GM12878 (cell line): ENCODE data around the gene PLB1. TPM values are rescaled to one million over a fixed set of nuclear protein-coding genes. Genes with fewer than 3 reads are reported as not detected.

Source experiments
- ATAC-seq: fragments of 200-7000 bp; cut with Tn5 transposase; 3 replicates; pipeline ENCODE4 v1.9.1; 2020; ENCODE audit warnings: mild to moderate bottlenecking, moderate library complexity
- BruUV-seq: library from RNA; stranded (reverse); fragments of 400-500 nt; replicated peaks from 2 replicates; lab custom pipeline; 2021; lab: Mats Ljungman, UMichigan
- CTCF ChIA-PET: fragments of 300-600 bp; sonication (Branson Sonifier 250); formaldehyde crosslinking; extraction: SDS; loops from one replicate; lab custom pipeline; 2021; ENCODE audit warnings: inconsistent platforms; lab: Yijun Ruan, JAX
- POLR2A ChIA-PET: fragments of 350-600 bp; formaldehyde crosslinking; extraction: SDS; loops from one replicate; lab custom pipeline; 2021; ENCODE audit warnings: inconsistent platforms; lab: Charles Lee
- RAD21 ChIA-PET: fragments of 300-600 bp; sonication (Branson Sonifier 250); formaldehyde crosslinking; loops from one replicate; lab custom pipeline; 2023; ENCODE audit warnings: antibody characterized with exemption; ENCODE audit not compliant: unreplicated experiment; lab: Charles Lee
- SMC1A ChIA-PET: fragments of 300-600 bp; sonication (Branson Sonifier 250); formaldehyde crosslinking; loops from one replicate; lab custom pipeline; 2023; ENCODE audit not compliant: unreplicated experiment, uncharacterized antibody; lab: Charles Lee
- DNase-seq: peaks from one replicate; pipeline ENCODE4 v3.0.0-alpha.2; 2011; ENCODE audit warnings: low read depth, low spot score
- FAIRE-seq: peaks from 3 replicates; lab custom pipeline; 2011; peaks lifted over from hg19 to GRCh38; lab: Jason Lieb, UNC
- H2AFZ ChIP-seq: 2 replicates; pipeline ENCODE4 v1.6.0; 2011; ENCODE audit warnings: low read depth, low read length, control low read depth; ENCODE audit not compliant: control insufficient read depth
- H3K27ac ChIP-seq: 2 replicates; pipeline ENCODE4 v1.5.1; 2011; ENCODE audit warnings: control low read depth; ENCODE audit not compliant: control insufficient read depth, insufficient read depth
- H3K27me3 ChIP-seq, 2 experiments: replicated peaks in 1 of 2; 2 replicates each; pipeline versions ENCODE4 v1.6.0 to v1.6.1; 2011; ENCODE audit warnings: low read length in 1 of 2; ENCODE audit not compliant: control insufficient read depth in 2 of 2, insufficient read depth in 2 of 2
- H3K36me3 ChIP-seq, 2 experiments: 2 replicates each; pipeline ENCODE4 v1.5.1; 2011; ENCODE audit warnings: low read length in 1 of 2; ENCODE audit not compliant: control insufficient read depth in 2 of 2, insufficient read depth in 2 of 2
- H3K4me1 ChIP-seq: 2 replicates; pipeline ENCODE4 v1.6.1; 2011; ENCODE audit warnings: mild to moderate bottlenecking, low read length, moderate library complexity, mixed read lengths; ENCODE audit not compliant: control insufficient read depth, insufficient read depth
- H3K4me2 ChIP-seq: 2 replicates; pipeline ENCODE4 v1.6.0; 2011; ENCODE audit warnings: control low read depth; ENCODE audit not compliant: control insufficient read depth, insufficient read depth
- H3K4me3 ChIP-seq: fragments of 200-600 bp; sonication (generic); 2 replicates; pipeline ENCODE4 v1.5.1; 2016
- H3K79me2 ChIP-seq: 2 replicates; pipeline ENCODE4 v1.6.0; 2011; ENCODE audit warnings: low read length; ENCODE audit not compliant: control insufficient read depth, insufficient read depth
- H3K9ac ChIP-seq: 2 replicates; pipeline ENCODE4 v1.8.0; 2011; ENCODE audit warnings: low read length, control low read depth, mixed read lengths; ENCODE audit not compliant: control insufficient read depth, insufficient read depth
- H3K9me3 ChIP-seq: replicated peaks from 3 replicates; pipeline ENCODE4 v1.5.1; 2011; ENCODE audit warnings: mild to moderate bottlenecking, low read length; ENCODE audit not compliant: control insufficient read depth, insufficient read depth
- H4K20me1 ChIP-seq: 2 replicates; pipeline ENCODE4 v1.6.0; 2011; ENCODE audit not compliant: control insufficient read depth, insufficient read depth
- IRF3 ChIP-seq: fragments of 450-650 bp; IDR thresholded peaks from 2 replicates; pipeline ENCODE4 v1.6.1; 2014; ENCODE audit warnings: mild to moderate bottlenecking
- MEF2A ChIP-seq: IDR thresholded peaks from 2 replicates; pipeline ENCODE4 v1.6.1; 2011; ENCODE audit warnings: low read depth, mild to moderate bottlenecking, low read length, moderate library complexity; ENCODE audit not compliant: insufficient read depth
- NFIC ChIP-seq: IDR thresholded peaks from 2 replicates; pipeline ENCODE4 v1.6.1; 2012; ENCODE audit warnings: low read depth, mild to moderate bottlenecking, inconsistent platforms, low read length, moderate library complexity
- PKNOX1 ChIP-seq: fragments of 450-650 bp; IDR thresholded peaks from 2 replicates; pipeline ENCODE4 v1.6.1; 2016; ENCODE audit warnings: mild to moderate bottlenecking
- TCF3 ChIP-seq: IDR thresholded peaks from 2 replicates; pipeline ENCODE4 v1.6.1; 2012; ENCODE audit warnings: low read depth, mild to moderate bottlenecking, low read length, borderline replicate concordance; ENCODE audit not compliant: insufficient read depth
- YY1 ChIP-seq: IDR thresholded peaks from 2 replicates; pipeline ENCODE4 v1.6.1; 2011; ENCODE audit warnings: low read depth, mild to moderate bottlenecking, low read length
- WGBS: methylation state at CpG from one replicate; pipeline ENCODE4 v1.1.6; 2016; ENCODE audit warnings: low lambda C conversion rate; ENCODE audit not compliant: insufficient replicate concordance, insufficient coverage; ENCODE audit errors: missing lambda C conversion rate; 5-methylcytosine and 5-hydroxymethylcytosine counted together
- in situ Hi-C: fragments of 300-500 bp; cut with MboI; formaldehyde crosslinking; loops from 9 replicates; pipeline ENCODE4 v1.14.3; 2018; ENCODE audit warnings: mixed read lengths
- intact Hi-C: fragments of 100-400 bp; cut with micrococcal nuclease; formaldehyde crosslinking; loops from one replicate; pipeline ENCODE4 v1.14.2; 2022; ENCODE audit not compliant: unreplicated experiment
- polyA plus RNA-seq, 11 experiments: library from polyadenylated mRNA; depleted of rRNA in 4 of 11; unstranded in 6 of 11; stranded (reverse) in 5 of 11; fragments of >200 nt; fragmentation: Nextera tagmentation in 4 of 11; fragmentation: Illumina TruSeq in 1 of 11; extraction: Ambion mirVana in 4 of 11; extraction: Trizol in 1 of 11; gene quantifications; 1 replicate in 1 of 11; 2 replicates in 10 of 11; pipeline versions ENCODE4 v1.2.1 to v1.2.3, GENCODE V29; 2011 to 2016; ENCODE audit warnings: inconsistent platforms in 2 of 11, missing spikeins in 2 of 11, low read depth in 1 of 11
- total RNA-seq, 4 experiments: library from RNA; depleted of rRNA in 3 of 4; stranded (reverse); fragments of >200 nt in 3 of 4; fragmentation: Illumina TruSeq in 1 of 4; extraction: Trizol in 1 of 4; gene quantifications; 2 replicates each; pipeline versions ENCODE4 v1.2.1 to v1.2.3, GENCODE V29; 2013 to 2021
- TF ChIP-seq, protein P1 (sequence below), 3 experiments: IDR thresholded peaks in 2 of 3; conservative IDR thresholded peaks in 1 of 3; 2 replicates each; pipeline ENCODE4 v1.5.1; 2011; ENCODE audit warnings: low read depth in 3 of 3, low read length in 3 of 3, mild to moderate bottlenecking in 3 of 3, control low read depth in 2 of 3, moderate library complexity in 2 of 3, inconsistent platforms in 1 of 3, mixed read lengths in 1 of 3; ENCODE audit not compliant: control insufficient read depth in 2 of 3, insufficient read depth in 1 of 3; ENCODE audit errors: extremely low read depth in 1 of 3

PLB1 gene
- total and polyA plus RNA-seq, 10 of the 15 experiments (the other 5 are each of a cell fraction or from before 2014, with no cell fraction given), result 0.03 to 0.49 (median 0.28) TPM

DNA sequence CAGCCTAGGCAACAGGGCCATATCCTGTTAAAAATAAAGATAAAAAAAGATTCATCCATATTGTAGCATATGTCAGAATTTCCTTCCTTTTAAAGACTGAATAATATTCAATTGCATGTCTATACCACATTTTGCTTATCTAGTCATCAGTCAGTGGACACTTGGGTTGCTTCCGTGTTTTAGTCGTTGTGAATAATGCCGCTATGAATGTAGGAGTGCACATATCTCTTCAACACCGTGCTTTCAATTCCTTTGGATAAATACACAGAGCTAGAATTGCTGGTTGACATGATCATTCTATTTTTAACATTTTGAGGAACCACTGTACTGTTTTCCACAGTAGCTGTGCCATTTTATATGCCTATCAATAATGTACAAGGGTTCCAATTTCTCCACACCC is 14.0 kb upstream of the PLB1 start (continued):
- TF ChIP-seq YY1 (no peak), IRF3 (no peak)
- TF ChIP-seq, protein P1, sequence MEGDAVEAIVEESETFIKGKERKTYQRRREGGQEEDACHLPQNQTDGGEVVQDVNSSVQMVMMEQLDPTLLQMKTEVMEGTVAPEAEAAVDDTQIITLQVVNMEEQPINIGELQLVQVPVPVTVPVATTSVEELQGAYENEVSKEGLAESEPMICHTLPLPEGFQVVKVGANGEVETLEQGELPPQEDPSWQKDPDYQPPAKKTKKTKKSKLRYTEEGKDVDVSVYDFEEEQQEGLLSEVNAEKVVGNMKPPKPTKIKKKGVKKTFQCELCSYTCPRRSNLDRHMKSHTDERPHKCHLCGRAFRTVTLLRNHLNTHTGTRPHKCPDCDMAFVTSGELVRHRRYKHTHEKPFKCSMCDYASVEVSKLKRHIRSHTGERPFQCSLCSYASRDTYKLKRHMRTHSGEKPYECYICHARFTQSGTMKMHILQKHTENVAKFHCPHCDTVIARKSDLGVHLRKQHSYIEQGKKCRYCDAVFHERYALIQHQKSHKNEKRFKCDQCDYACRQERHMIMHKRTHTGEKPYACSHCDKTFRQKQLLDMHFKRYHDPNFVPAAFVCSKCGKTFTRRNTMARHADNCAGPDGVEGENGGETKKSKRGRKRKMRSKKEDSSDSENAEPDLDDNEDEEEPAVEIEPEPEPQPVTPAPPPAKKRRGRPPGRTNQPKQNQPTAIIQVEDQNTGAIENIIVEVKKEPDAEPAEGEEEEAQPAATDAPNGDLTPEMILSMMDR (IDR thresholded peaks at IDR 0.05 in 2 of 3, conservative IDR thresholded peaks at IDR 0.05 in 1 of 3; ENCODE audit: control insufficient read depth in 2 of 3, extremely low read depth in 1 of 3, insufficient read depth in 1 of 3, low read depth in 3 of 3, low read length in 3 of 3), result no peak

DNA sequence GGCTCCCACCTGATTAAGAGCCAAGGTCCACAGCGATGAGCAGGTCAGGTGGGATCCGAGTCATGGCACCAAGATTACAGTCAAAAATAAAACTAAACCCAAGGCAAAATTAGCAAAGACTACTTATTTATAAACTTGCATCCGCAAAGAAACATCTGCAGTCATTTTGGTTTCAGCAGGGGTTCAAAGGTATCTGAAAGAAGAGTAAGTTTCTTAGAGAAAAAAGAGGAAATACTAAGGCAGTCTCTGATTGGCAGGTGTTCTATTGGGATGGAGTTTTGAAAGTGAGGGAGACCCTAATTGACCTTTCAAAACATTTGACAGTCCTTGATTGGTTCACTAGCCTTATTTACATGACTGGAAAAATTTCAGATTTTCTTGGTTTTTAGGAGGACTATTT is 11.0 kb upstream of the PLB1 start:
- Histone ChIP-seq H4K20me1 (no peaks in the 10 kb centered on the region), H3K4me2 (peak overlapping the region; percentile 13; the same call in 1 of the 2 replicates), H2AFZ (peak overlapping the region; percentile 48), H3K9ac (peak overlapping the region; percentile 7; the same call in 1 of the 2 replicates), H3K36me3 (no peaks in the 10 kb centered on the region), H3K4me1 (peaks cover 6% of the 10 kb centered on the region; the same call in 1 of the 2 replicates), H3K9me3 (no peaks in the 10 kb centered on the region), H3K27me3 (no peaks in the 10 kb centered on the region; a peak in 1 of 4 replicates), H3K27ac (no peak overlapping the region), H3K4me3 (no peak overlapping the region), H3K79me2 (no peaks in the 10 kb centered on the region)
- CTCF ChIA-PET, result no interaction called here
- no TSS peak for BruUV-seq
- WGBS, result 43% methylated on average over 3 of the region's 3 CpGs
- ATAC-seq (peak; percentile 47), DNase-seq (peak; percentile 26), FAIRE-seq (no peak)
- intact Hi-C loops (no loop called here), in situ Hi-C loops (no loop called here)
- SMC1A ChIA-PET, result no interaction called here
- RAD21 ChIA-PET, result no interaction called here
- POLR2A ChIA-PET, result no interaction called here
- TF ChIP-seq PKNOX1 (peak; percentile 72), TCF3 (no peak), MEF2A (peak; percentile 63; the same call in 1 of the 2 replicates), NFIC (0 out of 2 replicates have a peak, but pooled peaks have one; percentile 20)
